Astrocyte of the cerebellum (primary cell): ENCODE measurements around the gene LRRC46.

Experiments
- DNase-seq: peaks from one replicate; pipeline ENCODE4 v3.0.0-alpha.2; 2011; ENCODE audit warnings: low read depth
- H3K4me3 ChIP-seq: 2 replicates; pipeline ENCODE4 v1.5.1; 2011; ENCODE audit warnings: mild to moderate bottlenecking, low read depth, low read length, moderate library complexity
- CTCF ChIP-seq: IDR thresholded peaks from 2 replicates; pipeline ENCODE4 v1.5.1; 2012; ENCODE audit warnings: low read length, low read depth, moderate library complexity, mild to moderate bottlenecking; ENCODE audit errors: missing control alignments
- in situ Hi-C: cut with HindIII; loops from 2 replicates; pipeline ENCODE4 v1.10.0; 2017; ENCODE audit warnings: low sequenced_read_pairs

The LRRC46 gene

GRCh38 chr17:47803751-47804150 is 27.7 kb upstream of the LRRC46 start:
- in situ Hi-C loops = no loop called here
- DNase-seq = no peak
- H3K4me3 ChIP-seq = no peak overlapping the region
- TF ChIP-seq CTCF = no peak

GRCh38 chr17:47804461-47804860 is 27.0 kb upstream of the LRRC46 start:
- no peak for DNase-seq
- TF ChIP-seq CTCF = no peak
- in situ Hi-C loops = no loop called here
- no peak overlapping the region for H3K4me3 ChIP-seq

GRCh38 chr17:47806026-47806912 is 25.2 kb upstream of the LRRC46 start:
- no peak overlapping the region for H3K4me3 ChIP-seq
- DNase-seq = no peak
- TF ChIP-seq CTCF = no peak
- in situ Hi-C loops = no loop called here

GRCh38 chr17:47806913-47807255 is 24.6 kb upstream of the LRRC46 start:
- DNase-seq = no peak
- in situ Hi-C loops = no loop called here
- no peak for TF ChIP-seq CTCF
- no peak overlapping the region for H3K4me3 ChIP-seq

- in situ Hi-C loops = no loop called here
- no peak overlapping the region for H3K4me3 ChIP-seq
- TF ChIP-seq CTCF = no peak
- no peak for DNase-seq
These were observed 24.0 kb upstream of the LRRC46 start for GRCh38 chr17:47807421-47807820.

- no peak overlapping the region for H3K4me3 ChIP-seq
- no peak for TF ChIP-seq CTCF
- in situ Hi-C loops = no loop called here
- DNase-seq = no peak
These were observed 23.2 kb upstream of the LRRC46 start for GRCh38 chr17:47808036-47808829.
